T-helper 2 cell treated with Interferon-gamma antibody and Interleukin-4, amounts not matched to agents 5 μg/mL and 100 μg/mL, for 36 hours (primary cell): ENCODE measurements around the gene RNU7-1.

ENCODE experiments used
- DNase-seq: peaks from one replicate; pipeline ENCODE4 v3.0.0; 2021; ENCODE audit warnings: low spot score
- H3K27ac Mint-ChIP-seq: one replicate; pipeline ENCODE4 v1.8.0; 2021; ENCODE audit warnings: mild to moderate bottlenecking, mixed read lengths
- H3K27me3 Mint-ChIP-seq: one replicate; pipeline ENCODE4 v1.8.0; 2021; ENCODE audit warnings: low read depth, mixed read lengths
- H3K36me3 Mint-ChIP-seq: one replicate; pipeline ENCODE4 v1.8.0; 2021; ENCODE audit warnings: low read depth, mixed read lengths
- H3K4me1 Mint-ChIP-seq: one replicate; pipeline ENCODE4 v1.8.0; 2021; ENCODE audit warnings: low read depth, mixed read lengths
- H3K4me3 Mint-ChIP-seq: one replicate; pipeline ENCODE4 v1.8.0; 2022; ENCODE audit warnings: mild to moderate bottlenecking, moderate library complexity, mixed read lengths
- H3K9me3 Mint-ChIP-seq: one replicate; pipeline ENCODE4 v1.8.0; 2021; ENCODE audit warnings: mixed read lengths

Gene RNU7-1

GRCh38 chr12:6950811-6951540 is 7.4 kb downstream of the RNU7-1 start, which contains the start of gene PTPN6:
TSS of gene PTPN6 (plus strand) at chr12:6951356. CDS start at chr12:6951513, 157 bp downstream.
- H3K4me3 Mint-ChIP-seq: peak within 1 kb of the TSS; percentile 98
- no peaks in the 10 kb centered on the region for H3K27me3 Mint-ChIP-seq
- H3K4me1 Mint-ChIP-seq: peaks cover 67% of the 10 kb centered on the region
- H3K27ac Mint-ChIP-seq: peak within 1 kb of the TSS; percentile 93
- H3K9me3 Mint-ChIP-seq: no peaks in the 10 kb centered on the region
- no peak for DNase-seq
- H3K36me3 Mint-ChIP-seq: peaks cover 49% of the 10 kb centered on the region

GRCh38 chr12:6951551-6952120 is 8.0 kb downstream of the RNU7-1 start:
- Mint-ChIP-seq H3K27me3 (no peaks in the 10 kb centered on the region), H3K4me1 (peaks cover 69% of the 10 kb centered on the region), H3K9me3 (no peaks in the 10 kb centered on the region), H3K36me3 (peaks cover 51% of the 10 kb centered on the region), H3K4me3 (peak overlapping the region; percentile 98), H3K27ac (peak overlapping the region; percentile 93)
- DNase-seq: no peak

GRCh38 chr12:6952121-6952862 is 8.7 kb downstream of the RNU7-1 start:
- no peaks in the 10 kb centered on the region for H3K9me3 Mint-ChIP-seq
- no peaks in the 10 kb centered on the region for H3K27me3 Mint-ChIP-seq
- H3K4me3 Mint-ChIP-seq: peak overlapping the region; percentile 98
- peaks cover 54% of the 10 kb centered on the region for H3K36me3 Mint-ChIP-seq
- H3K27ac Mint-ChIP-seq: peak overlapping the region; percentile 93
- no peak for DNase-seq
- peaks cover 69% of the 10 kb centered on the region for H3K4me1 Mint-ChIP-seq

GRCh38 chr12:6952863-6953441 is 9.3 kb downstream of the RNU7-1 start:
- no peak for DNase-seq
- peaks cover 57% of the 10 kb centered on the region for H3K36me3 Mint-ChIP-seq

GRCh38 chr12:6953442-6954315 is 10.1 kb downstream of the RNU7-1 start:
- H3K36me3 Mint-ChIP-seq: peaks cover 64% of the 10 kb centered on the region
- H3K9me3 Mint-ChIP-seq: no peaks in the 10 kb centered on the region
- H3K4me1 Mint-ChIP-seq: peaks cover 69% of the 10 kb centered on the region
- H3K27me3 Mint-ChIP-seq: no peaks in the 10 kb centered on the region
- peak overlapping the region; percentile 98 for H3K4me3 Mint-ChIP-seq
- H3K27ac Mint-ChIP-seq: peak overlapping the region; percentile 93
- DNase-seq: peak; percentile 84

More at GRCh38 chr12:6952863-6953441, 9.3 kb downstream of the RNU7-1 start:
- Mint-ChIP-seq H3K27me3 (no peaks in the 10 kb centered on the region), H3K4me3 (peak overlapping the region; percentile 98), H3K27ac (peak overlapping the region; percentile 93), H3K4me1 (peaks cover 66% of the 10 kb centered on the region), H3K9me3 (no peaks in the 10 kb centered on the region)

GRCh38 chr12:6954316-6955107 is 10.9 kb downstream of the RNU7-1 start:
- no peak for DNase-seq
- H3K36me3 Mint-ChIP-seq: peaks cover 73% of the 10 kb centered on the region

GRCh38 chr12:6955108-6956020 is 11.7 kb downstream of the RNU7-1 start:
- Mint-ChIP-seq H3K9me3 (no peaks in the 10 kb centered on the region), H3K36me3 (peaks cover 78% of the 10 kb centered on the region), H3K4me3 (peak overlapping the region; percentile 98), H3K4me1 (peaks cover 65% of the 10 kb centered on the region), H3K27me3 (no peaks in the 10 kb centered on the region), H3K27ac (peak overlapping the region; percentile 93)
- DNase-seq: no peak

More at GRCh38 chr12:6954316-6955107, 10.9 kb downstream of the RNU7-1 start:
- Mint-ChIP-seq H3K27ac (peak overlapping the region; percentile 93), H3K9me3 (no peaks in the 10 kb centered on the region), H3K4me3 (peak overlapping the region; percentile 98), H3K27me3 (no peaks in the 10 kb centered on the region), H3K4me1 (peaks cover 70% of the 10 kb centered on the region)

- no peak for DNase-seq
- H3K36me3 Mint-ChIP-seq: peaks cover 82% of the 10 kb centered on the region
- H3K4me1 Mint-ChIP-seq: peaks cover 65% of the 10 kb centered on the region
- H3K9me3 Mint-ChIP-seq: no peaks in the 10 kb centered on the region
- H3K27ac Mint-ChIP-seq: peak overlapping the region; percentile 83
- no peaks in the 10 kb centered on the region for H3K27me3 Mint-ChIP-seq
- peak overlapping the region; percentile 59 for H3K4me3 Mint-ChIP-seq
Observed at GRCh38 chr12:6956021-6956727, 12.6 kb downstream of the RNU7-1 start.

GRCh38 chr12:6957151-6957701 is 13.6 kb downstream of the RNU7-1 start:
- no peaks in the 10 kb centered on the region for H3K27me3 Mint-ChIP-seq
- peak overlapping the region; percentile 59 for H3K4me3 Mint-ChIP-seq
- H3K9me3 Mint-ChIP-seq: no peaks in the 10 kb centered on the region
- peaks cover 85% of the 10 kb centered on the region for H3K36me3 Mint-ChIP-seq
- no peak for DNase-seq
- peaks cover 76% of the 10 kb centered on the region for H3K4me1 Mint-ChIP-seq
- peak overlapping the region; percentile 83 for H3K27ac Mint-ChIP-seq

GRCh38 chr12:6957741-6958608 is 14.4 kb downstream of the RNU7-1 start:
- DNase-seq: no peak
- Mint-ChIP-seq H3K27ac (peak overlapping the region; percentile 97), H3K27me3 (no peaks in the 10 kb centered on the region), H3K4me3 (peak overlapping the region; percentile 85), H3K36me3 (peaks cover 79% of the 10 kb centered on the region), H3K9me3 (no peaks in the 10 kb centered on the region), H3K4me1 (peaks cover 74% of the 10 kb centered on the region)
